Endothelial cell (in vitro differentiated cells): ENCODE results near the gene PAN2. TPM values are rescaled to one million over a fixed set of nuclear protein-coding genes. Genes with fewer than 3 reads are reported as not detected.
"Not testable (repeated sequence)": the region's sequence is repeated elsewhere in the genome, so short reads cannot be mapped to it uniquely, and the experiment has no call there.

ENCODE experiments used
- DNase-seq: peaks from one replicate; pipeline ENCODE4 v3.0.0; 2021; ENCODE audit warnings: low spot score
- H3K27ac Mint-ChIP-seq: one replicate; pipeline ENCODE4 v1.8.0; 2021; ENCODE audit warnings: mixed read lengths, inconsistent platforms; ENCODE audit not compliant: unreplicated experiment
- H3K27me3 Mint-ChIP-seq: one replicate; pipeline ENCODE4 v1.8.0; 2021; ENCODE audit warnings: mild to moderate bottlenecking, moderate library complexity, mixed read lengths, inconsistent platforms; ENCODE audit not compliant: unreplicated experiment
- H3K36me3 Mint-ChIP-seq: one replicate; pipeline ENCODE4 v1.8.0; 2021; ENCODE audit warnings: mild to moderate bottlenecking, low read depth, mixed read lengths, inconsistent platforms; ENCODE audit not compliant: unreplicated experiment
- H3K4me1 Mint-ChIP-seq: one replicate; pipeline ENCODE4 v1.8.0; 2021; ENCODE audit warnings: mild to moderate bottlenecking, mixed read lengths, inconsistent platforms; ENCODE audit not compliant: unreplicated experiment
- H3K4me3 Mint-ChIP-seq: one replicate; pipeline ENCODE4 v1.8.0; 2021; ENCODE audit warnings: mild to moderate bottlenecking, mixed read lengths, inconsistent platforms; ENCODE audit not compliant: unreplicated experiment
- H3K9me3 Mint-ChIP-seq: one replicate; pipeline ENCODE4 v1.8.0; 2021; ENCODE audit warnings: mixed read lengths, inconsistent platforms; ENCODE audit not compliant: unreplicated experiment
- total RNA-seq: library from RNA; stranded (reverse); fragmentation: NEBNext Ultra II Directional; extraction: Animal tissue kit (Norgen Biotek cat#: 25700); gene quantifications from one replicate; pipeline ENCODE4 v1.2.1, GENCODE V29; 2021; ENCODE audit not compliant: unreplicated experiment
- TF ChIP-seq, protein P1 (sequence below): fragments of 200-600 bp; sonication (generic); IDR thresholded peaks from one replicate; pipeline ENCODE4 v1.5.0; 2021; ENCODE audit warnings: antibody characterized with exemption; ENCODE audit not compliant: unreplicated experiment

PAN2 gene
- total RNA-seq, 1 donor from 2014 or later, result 55.7 TPM

DNA sequence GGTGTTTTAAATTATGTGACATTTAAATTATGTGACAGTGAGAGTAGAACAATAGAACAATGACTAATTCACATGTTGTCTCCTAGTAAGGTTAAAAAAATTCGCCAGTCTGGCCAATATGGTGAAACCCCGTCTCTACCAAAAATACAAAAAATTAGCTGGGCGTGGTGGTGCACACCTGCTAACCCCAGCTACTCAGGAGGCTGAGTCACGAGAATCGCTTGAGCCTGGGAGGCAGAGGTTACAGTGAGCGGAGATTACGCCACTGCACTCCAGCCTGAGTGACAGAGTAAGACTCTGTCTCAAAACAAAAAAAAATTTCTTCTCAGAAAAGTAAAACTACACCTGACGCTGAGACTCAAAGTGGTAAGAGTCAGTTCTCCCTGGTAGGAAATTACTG, 36.4 kb downstream of the PAN2 start:
- H3K4me1 Mint-ChIP-seq, result peaks cover 10% of the 10 kb centered on the region
- no peak overlapping the region for H3K27ac Mint-ChIP-seq
- H3K9me3 Mint-ChIP-seq, result no peaks in the 10 kb centered on the region
- TF ChIP-seq, protein P1, sequence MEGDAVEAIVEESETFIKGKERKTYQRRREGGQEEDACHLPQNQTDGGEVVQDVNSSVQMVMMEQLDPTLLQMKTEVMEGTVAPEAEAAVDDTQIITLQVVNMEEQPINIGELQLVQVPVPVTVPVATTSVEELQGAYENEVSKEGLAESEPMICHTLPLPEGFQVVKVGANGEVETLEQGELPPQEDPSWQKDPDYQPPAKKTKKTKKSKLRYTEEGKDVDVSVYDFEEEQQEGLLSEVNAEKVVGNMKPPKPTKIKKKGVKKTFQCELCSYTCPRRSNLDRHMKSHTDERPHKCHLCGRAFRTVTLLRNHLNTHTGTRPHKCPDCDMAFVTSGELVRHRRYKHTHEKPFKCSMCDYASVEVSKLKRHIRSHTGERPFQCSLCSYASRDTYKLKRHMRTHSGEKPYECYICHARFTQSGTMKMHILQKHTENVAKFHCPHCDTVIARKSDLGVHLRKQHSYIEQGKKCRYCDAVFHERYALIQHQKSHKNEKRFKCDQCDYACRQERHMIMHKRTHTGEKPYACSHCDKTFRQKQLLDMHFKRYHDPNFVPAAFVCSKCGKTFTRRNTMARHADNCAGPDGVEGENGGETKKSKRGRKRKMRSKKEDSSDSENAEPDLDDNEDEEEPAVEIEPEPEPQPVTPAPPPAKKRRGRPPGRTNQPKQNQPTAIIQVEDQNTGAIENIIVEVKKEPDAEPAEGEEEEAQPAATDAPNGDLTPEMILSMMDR, result no peak
- H3K36me3 Mint-ChIP-seq, result peaks cover 4% of the 10 kb centered on the region
- H3K27me3 Mint-ChIP-seq, result peaks cover 7% of the 10 kb centered on the region
- H3K4me3 Mint-ChIP-seq, result no peak overlapping the region
- DNase-seq, result no peak

DNA sequence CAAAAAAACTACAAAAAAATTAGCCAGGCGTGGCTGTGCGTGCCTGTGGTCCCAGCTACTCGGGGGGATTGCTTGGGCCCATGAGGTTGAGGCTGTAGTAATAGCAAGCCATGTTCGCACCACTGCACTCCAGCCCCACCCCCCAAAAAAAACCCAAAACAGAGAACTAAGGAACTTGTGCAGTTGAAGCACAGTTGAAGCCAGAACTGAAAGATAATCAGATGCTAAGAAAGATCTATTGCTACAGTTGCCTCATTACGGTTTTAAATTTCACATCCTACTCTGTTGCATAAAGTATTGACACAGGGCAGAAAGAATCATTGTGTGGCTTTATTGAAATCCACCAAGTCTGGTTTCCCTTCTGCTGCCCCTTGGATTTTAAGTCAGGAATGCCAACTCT, 37.5 kb downstream of the PAN2 start:
- no peak overlapping the region for H3K27ac Mint-ChIP-seq
- DNase-seq, result no peak

DNA sequence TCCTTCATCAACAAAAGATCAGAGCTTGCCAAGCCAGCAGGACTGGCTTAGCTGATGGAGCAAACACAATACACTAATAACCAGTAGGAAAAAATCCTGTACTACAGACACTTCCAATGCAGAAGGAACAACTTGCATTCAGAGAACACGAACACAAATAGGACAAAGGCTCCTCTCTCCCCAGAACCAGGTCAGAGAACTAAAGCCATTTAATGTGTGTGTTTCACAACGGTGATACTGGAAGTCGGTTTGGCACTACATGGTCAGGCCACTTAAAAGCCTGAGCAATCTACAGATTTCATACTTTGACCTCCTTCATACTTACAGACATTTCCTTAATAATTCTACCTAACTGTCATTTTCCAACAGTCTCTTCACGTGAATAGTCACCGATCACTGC, 40.0 kb downstream of the PAN2 start:
- Mint-ChIP-seq H3K4me1 (no peaks in the 10 kb centered on the region), H3K9me3 (no peaks in the 10 kb centered on the region), H3K36me3 (peaks cover 10% of the 10 kb centered on the region), H3K27me3 (no peaks in the 10 kb centered on the region), H3K4me3 (no peak overlapping the region), H3K27ac (no peak overlapping the region)
- DNase-seq, result no peak
- TF ChIP-seq, protein P1, result no peak

More for the DNA sequence above, 37.5 kb downstream of the PAN2 start:
- peaks cover 6% of the 10 kb centered on the region for H3K27me3 Mint-ChIP-seq
- H3K9me3 Mint-ChIP-seq, result no peaks in the 10 kb centered on the region
- TF ChIP-seq, protein P1, result no peak
- peaks cover 4% of the 10 kb centered on the region for H3K36me3 Mint-ChIP-seq
- H3K4me1 Mint-ChIP-seq, result peaks cover 10% of the 10 kb centered on the region
- H3K4me3 Mint-ChIP-seq, result no peak overlapping the region

DNA sequence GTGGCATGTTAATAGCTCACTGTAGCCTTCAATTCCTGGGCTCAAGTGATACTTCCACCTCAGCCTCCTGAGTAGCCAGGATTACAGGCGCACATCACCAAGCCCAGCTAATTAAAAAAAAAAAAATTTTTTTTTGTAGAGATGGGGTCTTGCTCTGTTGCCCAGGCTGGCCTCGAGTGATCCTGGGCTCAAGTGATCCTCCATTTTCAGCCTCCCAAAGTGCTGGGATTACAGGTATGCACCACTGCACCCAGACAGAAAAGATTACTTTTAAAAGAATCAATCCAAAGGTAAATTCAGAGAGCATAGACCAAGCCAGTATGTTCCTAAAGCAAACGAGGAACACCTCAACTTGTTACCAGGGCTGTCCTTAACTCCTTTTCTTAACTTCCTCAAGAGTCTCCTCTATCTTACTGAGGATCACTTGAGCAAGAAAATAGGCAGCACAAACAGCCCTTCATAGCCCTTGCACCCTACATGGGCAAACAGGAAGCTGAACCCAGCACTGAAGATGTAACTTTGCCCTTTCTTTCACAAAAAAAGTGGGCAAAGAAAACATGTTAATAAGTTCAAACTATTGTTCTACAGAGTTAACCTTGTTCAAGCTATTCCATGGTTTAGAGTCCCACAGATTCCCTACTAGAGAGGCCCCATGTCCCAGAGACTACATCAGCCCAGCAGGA, 45.0 kb downstream of the PAN2 start:
- no peak overlapping the region for H3K27ac Mint-ChIP-seq
- peaks cover 12% of the 10 kb centered on the region for H3K36me3 Mint-ChIP-seq
- TF ChIP-seq, protein P1, result no peak
- H3K4me3 Mint-ChIP-seq, result no peak overlapping the region
- DNase-seq, result no peak
- H3K4me1 Mint-ChIP-seq, result no peaks in the 10 kb centered on the region
- H3K9me3 Mint-ChIP-seq, result no peaks in the 10 kb centered on the region
- peaks cover 3% of the 10 kb centered on the region for H3K27me3 Mint-ChIP-seq

DNA sequence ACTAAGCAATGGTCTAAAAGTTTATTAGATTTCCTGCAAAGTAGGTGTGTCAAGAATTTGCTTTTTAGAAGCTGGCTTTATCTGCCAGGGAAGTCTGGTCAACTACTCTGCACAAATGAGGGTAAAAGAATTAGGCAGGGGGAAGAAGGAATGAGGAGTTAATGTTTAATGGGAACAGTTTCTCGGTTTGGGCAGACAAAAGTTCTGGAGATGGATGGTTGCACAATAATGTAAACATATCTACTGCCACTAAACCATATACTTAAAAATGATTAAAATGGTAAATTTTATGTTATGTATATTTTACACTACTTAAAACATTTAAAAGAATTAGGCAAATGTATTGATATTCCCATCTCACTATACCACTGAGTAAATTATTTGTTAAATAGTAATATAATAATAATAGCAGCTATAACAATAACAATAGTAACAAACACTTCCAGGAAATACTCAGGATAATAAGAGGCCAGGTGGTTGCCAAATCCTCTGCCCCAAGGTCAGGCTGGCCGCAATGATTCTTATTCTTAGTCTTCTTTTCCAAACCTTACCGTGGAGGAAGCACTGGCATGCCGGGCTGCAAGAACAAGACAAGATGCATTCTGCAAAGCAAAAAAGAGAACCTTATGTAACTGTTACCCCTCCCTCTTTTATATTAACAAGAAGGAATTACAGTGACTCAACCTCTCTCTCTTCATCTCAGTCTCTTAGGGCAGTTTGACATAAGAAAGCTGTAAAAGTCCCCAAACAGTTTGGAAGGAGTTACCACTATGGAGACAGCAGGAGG, 47.6 kb downstream of the PAN2 start:
- Mint-ChIP-seq H3K4me3 (no peak overlapping the region), H3K9me3 (no peaks in the 10 kb centered on the region), H3K27ac (no peak overlapping the region), H3K4me1 (no peaks in the 10 kb centered on the region), H3K27me3 (peaks cover 4% of the 10 kb centered on the region), H3K36me3 (peaks cover 22% of the 10 kb centered on the region)
- TF ChIP-seq, protein P1, result no peak
- DNase-seq, result no peak

DNA sequence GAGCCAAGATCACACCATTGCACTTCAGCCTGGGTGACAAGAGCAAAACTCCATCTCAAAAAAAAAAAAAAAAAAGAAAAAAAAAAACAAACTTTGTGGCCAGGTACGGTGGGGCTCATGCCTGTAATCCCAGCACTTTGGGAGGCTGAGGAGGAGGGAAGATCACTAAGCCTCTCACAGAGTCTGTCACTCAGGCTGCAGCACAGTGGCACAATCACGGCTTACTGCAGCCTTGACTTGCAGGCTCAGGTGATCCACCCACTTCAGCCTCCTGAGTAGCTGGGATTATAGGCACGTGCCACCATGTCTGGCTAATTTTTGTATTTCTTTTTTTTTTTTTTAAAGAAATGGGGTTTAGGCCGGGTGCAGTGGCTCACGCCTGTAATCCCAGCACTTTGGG, 49.5 kb downstream of the PAN2 start:
- not testable (repeated sequence) for H3K27me3 Mint-ChIP-seq, DNase-seq, H3K9me3 Mint-ChIP-seq, H3K27ac Mint-ChIP-seq, H3K4me1 Mint-ChIP-seq, H3K4me3 Mint-ChIP-seq
- H3K36me3 Mint-ChIP-seq, result peaks cover 22% of the 10 kb centered on the region
